ENCODE results near the gene PRSS22.

PRSS22 gene

DNA sequence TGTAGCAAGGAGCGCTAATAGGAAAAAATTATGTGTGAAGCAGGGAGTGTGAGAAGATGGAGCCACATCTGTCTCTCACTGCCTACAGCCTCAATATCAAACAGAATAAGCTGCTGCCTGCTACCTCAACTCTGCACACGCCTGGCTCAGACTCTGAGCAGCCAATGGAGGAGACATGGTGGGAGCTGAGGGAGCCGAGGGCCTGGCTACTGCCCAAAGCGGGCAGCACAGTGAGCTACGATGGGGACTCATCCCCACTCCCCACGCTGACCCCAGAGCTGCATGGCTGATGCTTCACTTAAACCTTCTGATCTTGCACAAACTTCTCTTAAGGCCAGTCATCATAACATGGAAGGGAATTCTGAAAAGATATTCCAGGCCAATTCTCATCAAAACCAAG lies 14.0 kb upstream of the PRSS22 start:
- Mint-ChIP-seq H3K27me3 (ENCODE audit: low read depth, poor library complexity) (peaks cover 94% of the 10 kb centered on the region), H3K4me1 (peaks cover 17% of the 10 kb centered on the region), H3K4me3 (no peak overlapping the region), H3K36me3 (ENCODE audit: low read depth) (no peaks in the 10 kb centered on the region), H3K9me3 (no peaks in the 10 kb centered on the region), H3K27ac (no peak overlapping the region)
- TF ChIP-seq, protein P1, sequence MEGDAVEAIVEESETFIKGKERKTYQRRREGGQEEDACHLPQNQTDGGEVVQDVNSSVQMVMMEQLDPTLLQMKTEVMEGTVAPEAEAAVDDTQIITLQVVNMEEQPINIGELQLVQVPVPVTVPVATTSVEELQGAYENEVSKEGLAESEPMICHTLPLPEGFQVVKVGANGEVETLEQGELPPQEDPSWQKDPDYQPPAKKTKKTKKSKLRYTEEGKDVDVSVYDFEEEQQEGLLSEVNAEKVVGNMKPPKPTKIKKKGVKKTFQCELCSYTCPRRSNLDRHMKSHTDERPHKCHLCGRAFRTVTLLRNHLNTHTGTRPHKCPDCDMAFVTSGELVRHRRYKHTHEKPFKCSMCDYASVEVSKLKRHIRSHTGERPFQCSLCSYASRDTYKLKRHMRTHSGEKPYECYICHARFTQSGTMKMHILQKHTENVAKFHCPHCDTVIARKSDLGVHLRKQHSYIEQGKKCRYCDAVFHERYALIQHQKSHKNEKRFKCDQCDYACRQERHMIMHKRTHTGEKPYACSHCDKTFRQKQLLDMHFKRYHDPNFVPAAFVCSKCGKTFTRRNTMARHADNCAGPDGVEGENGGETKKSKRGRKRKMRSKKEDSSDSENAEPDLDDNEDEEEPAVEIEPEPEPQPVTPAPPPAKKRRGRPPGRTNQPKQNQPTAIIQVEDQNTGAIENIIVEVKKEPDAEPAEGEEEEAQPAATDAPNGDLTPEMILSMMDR (IDR thresholded peaks at IDR 0.05) = no peak
- DNase-seq = no peak

DNA sequence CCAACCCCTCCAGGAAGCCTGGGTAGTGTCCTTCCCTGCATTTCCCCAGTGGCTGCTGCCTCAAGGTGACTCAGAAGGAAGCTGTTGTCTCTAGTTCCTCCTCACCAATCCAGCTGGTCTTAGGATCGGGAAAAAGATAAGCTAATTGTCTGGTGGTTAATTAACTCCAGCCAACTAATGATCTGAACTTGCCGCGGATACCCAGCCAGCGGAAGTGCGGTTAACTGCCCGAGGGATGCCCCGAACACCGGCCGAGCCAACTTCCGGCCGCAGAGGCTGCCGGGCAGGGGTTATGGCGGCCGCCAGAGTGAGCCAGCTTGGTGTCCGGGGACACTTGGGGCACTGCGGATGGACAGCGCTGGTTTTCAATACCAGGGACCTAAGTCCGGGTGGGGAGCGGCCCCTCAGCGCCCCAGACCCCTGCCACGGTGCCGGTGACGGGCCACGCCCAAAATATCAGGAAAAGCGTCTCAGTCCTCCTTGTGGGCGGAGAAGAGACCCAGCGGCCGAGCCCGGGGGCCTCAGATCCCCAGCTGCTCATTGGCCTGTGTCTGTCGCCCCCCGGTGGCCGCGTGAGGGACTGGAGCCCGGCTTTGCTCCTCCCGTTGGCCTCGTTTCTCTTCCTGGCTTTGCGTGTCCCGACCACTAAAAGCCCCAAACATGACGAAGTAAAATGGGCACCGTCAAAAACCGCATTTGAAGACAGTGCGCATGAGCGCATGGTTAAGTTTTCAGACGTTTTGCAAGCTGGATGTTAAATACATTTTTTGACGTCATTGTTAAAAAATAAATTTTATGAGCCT lies 10.2 kb upstream of the PRSS22 start:
- TF ChIP-seq, protein P1 (IDR thresholded peaks at IDR 0.05) = peak; percentile 99
- Mint-ChIP-seq H3K4me1 (peaks cover 11% of the 10 kb centered on the region), H3K4me3 (peak overlapping the region; percentile 82), H3K27ac (no peak overlapping the region), H3K9me3 (no peaks in the 10 kb centered on the region), H3K27me3 (ENCODE audit: low read depth, poor library complexity) (peaks cover 91% of the 10 kb centered on the region), H3K36me3 (ENCODE audit: low read depth) (no peaks in the 10 kb centered on the region)
- peak; percentile 97 for DNase-seq

DNA sequence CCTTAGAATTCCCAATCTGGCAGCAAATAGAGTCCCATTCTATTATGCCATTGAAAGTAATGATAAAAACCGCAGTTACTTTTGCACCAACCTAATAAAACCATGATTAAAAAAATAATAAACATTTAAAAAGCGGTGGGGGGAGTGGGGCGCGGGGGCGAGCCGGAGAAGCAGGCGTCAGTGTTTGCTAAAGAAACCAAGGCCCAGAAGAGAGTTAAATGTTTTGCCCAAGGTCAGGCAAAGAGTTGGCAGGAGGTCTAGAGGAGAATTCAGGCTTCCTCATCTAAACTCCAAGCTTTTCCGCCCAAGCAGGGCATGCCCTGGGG lies 9.7 kb upstream of the PRSS22 start:
- Mint-ChIP-seq H3K27me3 (ENCODE audit: low read depth, poor library complexity) (peaks cover 90% of the 10 kb centered on the region), H3K27ac (no peak overlapping the region)

DNA sequence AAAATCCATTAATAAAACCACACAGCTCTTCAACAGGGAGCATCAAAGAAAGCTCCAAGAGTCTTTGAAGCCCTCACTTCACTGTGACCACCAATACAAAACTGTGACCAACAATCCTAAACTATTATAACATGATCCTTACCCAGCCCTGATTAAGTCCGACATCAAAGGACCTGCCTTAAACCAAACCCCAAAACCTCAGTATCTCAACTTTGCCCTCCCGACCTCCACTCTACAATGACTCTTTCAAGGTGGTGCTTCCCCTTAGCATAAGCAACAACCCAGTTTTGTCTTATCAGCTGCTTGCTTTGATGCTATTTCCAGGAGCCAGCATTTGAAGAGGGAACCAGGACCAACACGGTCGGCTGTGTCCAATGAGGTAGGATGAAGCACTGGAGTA lies 8.5 kb upstream of the PRSS22 start:
- Mint-ChIP-seq H3K9me3 (peaks cover 2% of the 10 kb centered on the region), H3K27ac (no peak overlapping the region), H3K36me3 (ENCODE audit: low read depth) (no peaks in the 10 kb centered on the region), H3K4me1 (peaks cover 5% of the 10 kb centered on the region), H3K27me3 (ENCODE audit: low read depth, poor library complexity) (peaks cover 80% of the 10 kb centered on the region), H3K4me3 (no peak overlapping the region)
- no peak for DNase-seq
- TF ChIP-seq, protein P1 (IDR thresholded peaks at IDR 0.05) = no peak

More for the DNA sequence above, 9.7 kb upstream of the PRSS22 start:
- Mint-ChIP-seq H3K4me1 (peaks cover 6% of the 10 kb centered on the region), H3K4me3 (peak overlapping the region; percentile 82), H3K9me3 (no peaks in the 10 kb centered on the region), H3K36me3 (ENCODE audit: low read depth) (no peaks in the 10 kb centered on the region)
- TF ChIP-seq, protein P1 (IDR thresholded peaks at IDR 0.05) = no peak
- DNase-seq = no peak

DNA sequence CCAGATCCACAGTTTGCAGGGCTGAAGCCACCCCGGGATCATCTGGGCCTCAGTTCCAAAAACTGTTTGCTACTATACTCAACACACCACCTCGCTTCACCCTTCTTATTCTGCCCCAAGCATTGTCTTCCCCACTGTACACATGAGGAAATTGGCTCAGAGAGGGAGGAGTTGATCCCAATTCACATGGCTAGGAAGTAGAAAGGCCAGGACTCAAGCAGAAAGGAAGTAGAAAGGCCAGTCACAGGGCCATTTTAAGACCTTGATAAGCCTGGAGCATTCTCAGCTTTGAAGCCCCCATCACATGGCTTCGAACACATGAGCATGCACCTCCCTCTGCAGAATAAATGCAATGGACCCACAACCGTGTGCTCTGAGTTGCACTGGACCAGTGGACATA lies 7.7 kb upstream of the PRSS22 start:
- DNase-seq = no peak
- TF ChIP-seq, protein P1 (IDR thresholded peaks at IDR 0.05) = no peak
- no peak overlapping the region for H3K27ac Mint-ChIP-seq
- H3K36me3 Mint-ChIP-seq (ENCODE audit: low read depth) = no peaks in the 10 kb centered on the region
- H3K4me3 Mint-ChIP-seq = no peak overlapping the region
- H3K9me3 Mint-ChIP-seq = peaks cover 7% of the 10 kb centered on the region
- H3K27me3 Mint-ChIP-seq (ENCODE audit: low read depth, poor library complexity) = peaks cover 78% of the 10 kb centered on the region
- H3K4me1 Mint-ChIP-seq = peaks cover 5% of the 10 kb centered on the region
